Dermis lymphatic vessel endothelial cell (primary cell): ENCODE results near the gene MINPP1. TPM values are rescaled to one million over a fixed set of nuclear protein-coding genes. Genes with fewer than 3 reads are reported as not detected.

Experiments
- total RNA-seq: library from RNA; depleted of rRNA; stranded (reverse); fragments of >200 nt; gene quantifications from 2 replicates; pipeline ENCODE4 v1.2.1, GENCODE V29; 2014

MINPP1 gene, protein sequence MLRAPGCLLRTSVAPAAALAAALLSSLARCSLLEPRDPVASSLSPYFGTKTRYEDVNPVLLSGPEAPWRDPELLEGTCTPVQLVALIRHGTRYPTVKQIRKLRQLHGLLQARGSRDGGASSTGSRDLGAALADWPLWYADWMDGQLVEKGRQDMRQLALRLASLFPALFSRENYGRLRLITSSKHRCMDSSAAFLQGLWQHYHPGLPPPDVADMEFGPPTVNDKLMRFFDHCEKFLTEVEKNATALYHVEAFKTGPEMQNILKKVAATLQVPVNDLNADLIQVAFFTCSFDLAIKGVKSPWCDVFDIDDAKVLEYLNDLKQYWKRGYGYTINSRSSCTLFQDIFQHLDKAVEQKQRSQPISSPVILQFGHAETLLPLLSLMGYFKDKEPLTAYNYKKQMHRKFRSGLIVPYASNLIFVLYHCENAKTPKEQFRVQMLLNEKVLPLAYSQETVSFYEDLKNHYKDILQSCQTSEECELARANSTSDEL
- total RNA-seq, result 14.6 and 17.3 TPM in 2 replicates

DNA sequence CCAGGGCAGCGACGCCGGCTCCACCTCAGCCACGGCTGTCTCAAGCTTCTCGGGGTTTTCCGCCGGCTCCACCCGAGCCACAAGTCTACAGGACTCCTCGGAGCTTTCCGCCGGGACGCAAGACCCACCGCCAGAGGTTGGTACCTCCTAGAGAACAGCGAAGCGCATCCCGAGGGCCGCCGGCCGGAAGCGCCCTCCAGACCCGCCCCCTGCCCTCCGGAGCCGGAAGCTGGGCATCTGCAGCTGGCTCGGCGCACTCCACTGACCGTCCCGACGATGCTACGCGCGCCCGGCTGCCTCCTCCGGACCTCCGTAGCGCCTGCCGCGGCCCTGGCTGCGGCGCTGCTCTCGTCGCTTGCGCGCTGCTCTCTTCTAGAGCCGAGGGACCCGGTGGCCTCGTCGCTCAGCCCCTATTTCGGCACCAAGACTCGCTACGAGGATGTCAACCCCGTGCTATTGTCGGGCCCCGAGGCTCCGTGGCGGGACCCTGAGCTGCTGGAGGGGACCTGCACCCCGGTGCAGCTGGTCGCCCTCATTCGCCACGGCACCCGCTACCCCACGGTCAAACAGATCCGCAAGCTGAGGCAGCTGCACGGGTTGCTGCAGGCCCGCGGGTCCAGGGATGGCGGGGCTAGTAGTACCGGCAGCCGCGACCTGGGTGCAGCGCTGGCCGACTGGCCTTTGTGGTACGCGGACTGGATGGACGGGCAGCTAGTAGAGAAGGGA is at the start of gene MINPP1:
TSS of gene MINPP1 (plus strand) at position 254 of the 726 bp plus-strand sequence. CDS start at position 277, 23 bp downstream.

Other genes with a start within 250 kb of the MINPP1 start
- 1.1 TPM in 2 replicates for gene NUTM2D, start 147.1 kb upstream of the MINPP1 start, total RNA-seq
- gene PAPSS2, start 155.0 kb downstream of the MINPP1 start, total RNA-seq, result 33.9 and 218 TPM in 2 replicates